ENCODE results near the gene CA12.

CA12 gene

DNA sequence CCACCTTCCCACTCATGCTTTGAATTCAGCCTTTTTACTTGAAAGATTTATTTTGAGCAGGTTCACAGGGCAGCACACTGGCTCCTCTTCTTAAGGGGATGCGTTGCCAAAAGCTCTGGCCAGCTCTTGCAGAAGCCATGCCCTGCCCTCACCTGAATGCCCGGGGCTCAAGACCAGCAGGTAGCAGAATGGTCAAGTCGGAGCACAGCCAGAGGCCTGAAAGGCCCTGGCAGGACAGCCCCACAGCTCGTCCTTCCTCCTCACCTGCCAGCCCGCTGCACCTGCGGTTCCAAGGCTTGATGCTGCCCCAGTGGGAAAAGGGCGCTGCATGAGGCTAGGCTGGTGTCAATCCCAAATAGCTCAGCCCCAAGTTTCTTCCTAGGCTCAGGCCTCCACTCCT, 13.1 kb downstream of the CA12 start:
- Histone ChIP-seq H3K9ac (ENCODE audit: insufficient read length) (no peak overlapping the region), H3K27ac (no peak overlapping the region), H3K9me3 (ENCODE audit: low read depth, low read length) (no peaks in the 10 kb centered on the region), H3K36me3 (ENCODE audit: insufficient read depth, low read length) (no peaks in the 10 kb centered on the region), H3K4me3 (no peak overlapping the region)
- TF ChIP-seq EZH2 (IDR thresholded peaks at IDR 0.05) (no peak), POLR2AphosphoS5 (IDR thresholded peaks at IDR 0.05; ENCODE audit: borderline replicate concordance, low read depth, low read length) (no peak), FOXP2 (optimal IDR thresholded peaks at IDR 0.05; ENCODE audit: control extremely low read depth, extremely low read length, insufficient read depth) (no peak)
- no peak for DNase-seq (ENCODE audit: low read depth, low spot score)

DNA sequence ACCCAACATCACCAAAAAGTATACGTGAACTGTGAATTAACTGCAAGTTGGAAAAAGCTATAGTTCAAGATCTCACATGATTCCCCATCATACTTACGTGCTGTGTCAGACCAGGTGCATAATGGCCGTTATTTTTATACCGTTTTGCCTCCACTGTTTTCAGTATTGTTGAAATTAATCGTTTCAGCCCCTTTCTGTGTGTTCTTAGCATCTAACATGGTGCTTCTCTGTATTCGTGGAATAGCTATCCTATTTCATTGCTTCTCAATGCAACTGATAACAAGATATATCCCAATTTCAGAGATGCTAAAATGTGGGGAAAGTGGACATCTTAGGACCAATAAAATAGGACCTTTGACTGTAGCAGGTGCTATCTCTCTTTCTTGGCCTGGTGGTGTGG, 13.7 kb downstream of the CA12 start:
- TF ChIP-seq FOXP2 (optimal IDR thresholded peaks at IDR 0.05; ENCODE audit: control extremely low read depth, extremely low read length, insufficient read depth), result no peak
- TF ChIP-seq EZH2 (IDR thresholded peaks at IDR 0.05), result no peak
- TF ChIP-seq POLR2AphosphoS5 (IDR thresholded peaks at IDR 0.05; ENCODE audit: borderline replicate concordance, low read depth, low read length), result no peak
- H3K4me3 ChIP-seq, result no peak overlapping the region

DNA sequence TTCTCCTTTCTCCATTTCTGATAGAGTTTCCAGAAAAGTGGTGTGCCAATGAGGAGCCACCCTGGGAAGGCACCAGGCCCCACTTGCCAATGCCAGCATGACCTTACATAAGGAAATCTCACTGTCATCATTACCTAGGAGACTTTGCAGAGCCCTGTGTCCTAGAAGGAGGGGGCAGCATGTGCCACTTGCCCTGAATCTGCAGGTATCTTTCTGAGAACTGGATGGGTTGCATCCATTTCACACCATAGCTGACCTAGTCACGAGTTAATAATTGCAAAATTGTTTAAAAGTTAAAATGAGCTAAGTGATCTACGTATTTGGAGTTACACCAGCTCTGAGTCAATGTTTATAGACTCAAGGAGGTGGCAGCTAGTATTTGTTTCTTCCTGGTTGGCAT, 14.3 kb downstream of the CA12 start:
- Histone ChIP-seq H3K4me3 (no peak overlapping the region), H3K36me3 (ENCODE audit: insufficient read depth, low read length) (no peaks in the 10 kb centered on the region), H3K9me3 (ENCODE audit: low read depth, low read length) (no peaks in the 10 kb centered on the region), H3K27ac (no peak overlapping the region), H3K9ac (ENCODE audit: insufficient read length) (no peak overlapping the region)
- TF ChIP-seq POLR2AphosphoS5 (IDR thresholded peaks at IDR 0.05; ENCODE audit: borderline replicate concordance, low read depth, low read length) (no peak), FOXP2 (optimal IDR thresholded peaks at IDR 0.05; ENCODE audit: control extremely low read depth, extremely low read length, insufficient read depth) (no peak), EZH2 (IDR thresholded peaks at IDR 0.05) (no peak)
- no peak for DNase-seq (ENCODE audit: low read depth, low spot score)

More for the DNA sequence above, 13.7 kb downstream of the CA12 start:
- no peaks in the 10 kb centered on the region for H3K36me3 ChIP-seq (ENCODE audit: insufficient read depth, low read length)
- no peaks in the 10 kb centered on the region for H3K9me3 ChIP-seq (ENCODE audit: low read depth, low read length)
- no peak for DNase-seq (ENCODE audit: low read depth, low spot score)
- no peak overlapping the region for H3K9ac ChIP-seq (ENCODE audit: insufficient read length)
- H3K27ac ChIP-seq, result no peak overlapping the region

DNA sequence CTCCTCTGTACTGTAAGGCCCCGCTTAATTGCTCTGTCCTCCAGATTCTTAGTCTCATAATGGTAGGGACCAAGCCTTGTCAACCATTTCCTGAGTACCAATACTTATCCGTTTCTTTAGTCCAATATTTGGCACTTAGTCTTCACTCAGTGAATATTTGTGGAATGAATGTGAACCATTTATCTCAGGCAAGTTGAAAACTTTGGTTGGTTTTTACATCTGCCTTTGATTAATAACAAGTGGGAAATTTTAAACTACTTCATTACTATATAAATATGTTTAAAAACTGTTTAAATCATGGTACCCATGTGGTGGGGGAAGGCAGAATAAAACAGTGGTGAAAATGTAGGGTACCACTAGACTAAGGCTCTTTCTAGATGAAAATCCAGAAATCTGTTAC, 15.2 kb downstream of the CA12 start:
- no peak overlapping the region for H3K27ac ChIP-seq
- TF ChIP-seq POLR2AphosphoS5 (IDR thresholded peaks at IDR 0.05; ENCODE audit: borderline replicate concordance, low read depth, low read length) (no peak), FOXP2 (optimal IDR thresholded peaks at IDR 0.05; ENCODE audit: control extremely low read depth, extremely low read length, insufficient read depth) (no peak), EZH2 (IDR thresholded peaks at IDR 0.05) (no peak)
- H3K9me3 ChIP-seq (ENCODE audit: low read depth, low read length), result no peaks in the 10 kb centered on the region
- H3K36me3 ChIP-seq (ENCODE audit: insufficient read depth, low read length), result no peaks in the 10 kb centered on the region
- no peak overlapping the region for H3K4me3 ChIP-seq
- DNase-seq (ENCODE audit: low read depth, low spot score), result no peak
- H3K9ac ChIP-seq (ENCODE audit: insufficient read length), result no peak overlapping the region

DNA sequence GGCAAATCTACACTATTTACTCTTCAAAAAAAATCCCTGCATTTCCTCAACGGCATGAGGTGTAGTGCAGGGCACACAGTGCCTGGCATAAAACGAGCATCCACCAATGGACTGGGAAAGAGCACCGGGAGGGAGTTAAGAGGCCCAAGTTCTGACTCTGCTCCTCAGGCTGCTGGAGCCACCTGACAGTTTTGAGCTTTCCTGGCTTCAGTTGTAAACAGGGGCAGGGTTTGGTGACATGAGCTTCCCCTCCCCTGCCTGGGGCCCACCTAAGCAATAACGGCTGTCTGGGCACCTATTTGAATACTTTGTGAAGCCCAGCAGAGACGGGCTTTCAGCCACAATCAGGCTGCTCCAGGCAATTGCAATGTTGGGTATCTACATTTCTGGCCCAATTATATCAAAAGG, 16.4 kb downstream of the CA12 start:
- DNase-seq (ENCODE audit: low read depth, low spot score), result no peak
- Histone ChIP-seq H3K9me3 (ENCODE audit: low read depth, low read length) (no peaks in the 10 kb centered on the region), H3K9ac (ENCODE audit: insufficient read length) (no peak overlapping the region), H3K27ac (no peak overlapping the region), H3K4me3 (no peak overlapping the region), H3K36me3 (ENCODE audit: insufficient read depth, low read length) (no peaks in the 10 kb centered on the region)
- TF ChIP-seq FOXP2 (optimal IDR thresholded peaks at IDR 0.05; ENCODE audit: control extremely low read depth, extremely low read length, insufficient read depth) (no peak), EZH2 (IDR thresholded peaks at IDR 0.05) (no peak), POLR2AphosphoS5 (IDR thresholded peaks at IDR 0.05; ENCODE audit: borderline replicate concordance, low read depth, low read length) (no peak)

DNA sequence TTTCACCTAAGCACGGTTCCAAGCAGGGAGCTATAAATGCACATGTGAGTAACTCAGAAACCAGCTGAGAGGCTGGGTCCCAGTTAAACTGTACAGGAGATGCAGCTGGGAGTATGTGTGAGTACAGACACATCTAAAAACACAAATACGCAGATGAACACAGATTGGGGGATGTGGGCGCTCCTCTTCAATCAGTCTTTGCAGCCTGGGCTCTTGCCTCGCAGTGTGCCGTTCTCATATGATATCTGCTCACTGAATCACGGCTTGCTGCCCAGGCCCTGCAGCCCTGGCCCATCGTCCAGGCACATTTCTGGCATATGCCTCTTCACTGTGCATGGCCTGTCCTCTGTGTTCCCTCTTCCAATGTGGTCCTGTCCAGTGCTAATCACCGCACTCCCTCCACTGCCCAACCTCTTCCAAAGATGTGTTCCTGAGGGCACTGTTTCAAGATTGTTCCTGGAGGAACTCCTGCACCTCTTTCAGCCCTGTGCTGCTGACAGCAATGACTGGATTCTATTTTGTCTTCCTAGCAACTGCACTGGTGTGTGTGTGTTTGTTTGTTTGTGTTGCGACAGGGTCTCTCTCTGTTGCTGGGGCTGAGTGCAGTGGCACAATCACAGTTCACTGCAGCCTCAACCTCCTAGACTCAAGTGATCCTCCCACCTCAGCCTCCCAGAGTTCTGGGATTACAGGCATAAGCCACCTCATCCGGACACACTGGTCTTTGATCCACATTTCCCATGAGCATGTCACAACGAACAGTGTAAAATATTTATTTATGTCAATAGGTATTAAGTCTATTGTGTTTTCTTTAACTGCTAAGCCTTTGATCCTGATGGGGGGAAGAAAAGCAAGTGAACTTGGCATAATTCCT, 17.0 kb downstream of the CA12 start:
- no peak for DNase-seq (ENCODE audit: low read depth, low spot score)

DNA sequence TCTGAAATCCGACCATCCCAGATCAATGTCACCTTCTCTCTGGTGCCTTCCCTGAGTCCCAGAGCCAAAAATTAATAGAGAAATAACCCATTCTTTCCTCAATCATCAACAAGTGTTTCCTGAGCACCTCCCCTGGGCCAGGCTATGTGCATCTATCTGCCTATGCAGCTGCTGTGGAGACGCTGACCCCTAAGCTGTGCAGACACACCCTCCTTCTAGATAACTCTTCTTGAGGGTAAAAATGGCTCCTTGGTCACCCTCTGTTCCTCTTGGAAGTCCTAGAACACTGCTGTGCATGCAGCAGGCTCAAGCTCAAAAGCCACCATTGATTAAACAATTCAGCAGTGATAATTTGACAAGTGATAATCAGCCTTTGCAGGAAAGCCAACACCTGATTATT, 18.4 kb downstream of the CA12 start:
- DNase-seq (ENCODE audit: low read depth, low spot score), result no peak
- no peak overlapping the region for H3K9ac ChIP-seq (ENCODE audit: insufficient read length)
- TF ChIP-seq POLR2AphosphoS5 (IDR thresholded peaks at IDR 0.05; ENCODE audit: borderline replicate concordance, low read depth, low read length) (no peak), FOXP2 (optimal IDR thresholded peaks at IDR 0.05; ENCODE audit: control extremely low read depth, extremely low read length, insufficient read depth) (no peak), EZH2 (IDR thresholded peaks at IDR 0.05) (no peak)

More for the DNA sequence above, 17.0 kb downstream of the CA12 start:
- H3K9ac ChIP-seq (ENCODE audit: insufficient read length), result no peak overlapping the region
- no peaks in the 10 kb centered on the region for H3K9me3 ChIP-seq (ENCODE audit: low read depth, low read length)
- TF ChIP-seq POLR2AphosphoS5 (IDR thresholded peaks at IDR 0.05; ENCODE audit: borderline replicate concordance, low read depth, low read length) (no peak), EZH2 (IDR thresholded peaks at IDR 0.05) (no peak), FOXP2 (optimal IDR thresholded peaks at IDR 0.05; ENCODE audit: control extremely low read depth, extremely low read length, insufficient read depth) (no peak)
- no peak overlapping the region for H3K4me3 ChIP-seq
- no peak overlapping the region for H3K27ac ChIP-seq
- H3K36me3 ChIP-seq (ENCODE audit: insufficient read depth, low read length), result no peaks in the 10 kb centered on the region

DNA sequence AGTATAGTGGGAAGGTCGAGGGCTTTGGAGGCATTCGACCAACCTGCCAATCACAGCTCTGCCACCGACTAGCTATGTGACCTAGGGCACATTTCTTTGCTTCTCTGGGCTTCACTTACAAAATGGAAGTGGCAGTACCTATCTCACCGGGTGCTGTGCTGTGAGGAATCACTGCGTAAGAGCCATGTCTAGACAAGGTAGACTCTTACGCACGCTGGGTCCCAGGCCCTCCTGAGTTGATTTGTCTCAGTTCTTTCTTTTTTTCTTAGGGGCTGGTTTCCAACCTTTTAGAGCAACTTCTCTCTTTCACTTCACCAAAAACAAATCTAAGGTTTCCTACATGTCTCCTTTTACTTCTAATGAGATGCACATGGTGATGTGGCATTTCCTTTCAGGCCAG, 18.8 kb downstream of the CA12 start:
- TF ChIP-seq EZH2 (IDR thresholded peaks at IDR 0.05), result no peak
- TF ChIP-seq POLR2AphosphoS5 (IDR thresholded peaks at IDR 0.05; ENCODE audit: borderline replicate concordance, low read depth, low read length), result no peak
- no peak for TF ChIP-seq FOXP2 (optimal IDR thresholded peaks at IDR 0.05; ENCODE audit: control extremely low read depth, extremely low read length, insufficient read depth)
- H3K9me3 ChIP-seq (ENCODE audit: low read depth, low read length), result no peaks in the 10 kb centered on the region
- H3K36me3 ChIP-seq (ENCODE audit: insufficient read depth, low read length), result no peaks in the 10 kb centered on the region

More for the DNA sequence above, 18.4 kb downstream of the CA12 start:
- H3K36me3 ChIP-seq (ENCODE audit: insufficient read depth, low read length), result no peaks in the 10 kb centered on the region
- H3K27ac ChIP-seq, result no peak overlapping the region
- H3K4me3 ChIP-seq, result no peak overlapping the region
- no peaks in the 10 kb centered on the region for H3K9me3 ChIP-seq (ENCODE audit: low read depth, low read length)

More for the DNA sequence above, 18.8 kb downstream of the CA12 start:
- DNase-seq (ENCODE audit: low read depth, low spot score), result no peak
- no peak overlapping the region for H3K27ac ChIP-seq
- no peak overlapping the region for H3K4me3 ChIP-seq
- no peak overlapping the region for H3K9ac ChIP-seq (ENCODE audit: insufficient read length)
